Measurements from ENCODE around the gene TMED7.

GRCh38 chr5:115639377-115639776 is 13.5 kb upstream of the TMED7 start:
- TF ChIP-seq FOXA1 (IDR thresholded peaks at IDR 0.05) = no peak
- TF ChIP-seq CTCF (IDR thresholded peaks at IDR 0.05; ENCODE audit: low read depth, low read length, missing input control) = no peak
